AG10803 (cell line): ENCODE results near the gene PROM1.

Source experiments
- DNase-seq: peaks from one replicate; pipeline ENCODE4 v3.0.0; 2010; ENCODE audit warnings: low read depth
- H3K4me3 ChIP-seq: 2 replicates; pipeline ENCODE4 v1.5.1; 2011; ENCODE audit warnings: mild to moderate bottlenecking, low read length, control low read depth
- TF ChIP-seq, protein P1 (sequence below): conservative IDR thresholded peaks from 2 replicates; pipeline ENCODE4 v1.5.1; 2011; ENCODE audit warnings: mild to moderate bottlenecking, low read length, control low read depth, inconsistent platforms

PROM1 gene

DNA sequence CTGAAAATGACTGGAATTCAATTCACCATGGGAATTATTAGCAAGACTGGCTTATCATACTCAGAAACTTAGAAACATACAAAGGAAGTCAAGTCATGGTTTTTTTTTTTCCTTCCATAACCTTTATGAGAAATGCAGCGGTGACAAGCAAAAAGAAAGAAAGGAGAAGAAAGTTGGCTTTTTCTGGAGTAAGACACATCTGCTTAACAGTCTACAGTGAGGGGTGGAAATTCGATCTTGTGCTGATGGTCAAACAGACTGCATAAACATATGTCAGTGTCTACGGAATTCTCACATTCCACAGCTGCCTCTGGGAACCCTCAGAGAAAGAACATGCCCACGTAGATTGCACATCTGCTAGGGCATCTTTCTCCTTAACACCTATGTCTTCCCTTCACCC is 54.6 kb downstream of the PROM1 start:
- no peak overlapping the region for H3K4me3 ChIP-seq
- DNase-seq, result peak; percentile 75
- TF ChIP-seq, protein P1, sequence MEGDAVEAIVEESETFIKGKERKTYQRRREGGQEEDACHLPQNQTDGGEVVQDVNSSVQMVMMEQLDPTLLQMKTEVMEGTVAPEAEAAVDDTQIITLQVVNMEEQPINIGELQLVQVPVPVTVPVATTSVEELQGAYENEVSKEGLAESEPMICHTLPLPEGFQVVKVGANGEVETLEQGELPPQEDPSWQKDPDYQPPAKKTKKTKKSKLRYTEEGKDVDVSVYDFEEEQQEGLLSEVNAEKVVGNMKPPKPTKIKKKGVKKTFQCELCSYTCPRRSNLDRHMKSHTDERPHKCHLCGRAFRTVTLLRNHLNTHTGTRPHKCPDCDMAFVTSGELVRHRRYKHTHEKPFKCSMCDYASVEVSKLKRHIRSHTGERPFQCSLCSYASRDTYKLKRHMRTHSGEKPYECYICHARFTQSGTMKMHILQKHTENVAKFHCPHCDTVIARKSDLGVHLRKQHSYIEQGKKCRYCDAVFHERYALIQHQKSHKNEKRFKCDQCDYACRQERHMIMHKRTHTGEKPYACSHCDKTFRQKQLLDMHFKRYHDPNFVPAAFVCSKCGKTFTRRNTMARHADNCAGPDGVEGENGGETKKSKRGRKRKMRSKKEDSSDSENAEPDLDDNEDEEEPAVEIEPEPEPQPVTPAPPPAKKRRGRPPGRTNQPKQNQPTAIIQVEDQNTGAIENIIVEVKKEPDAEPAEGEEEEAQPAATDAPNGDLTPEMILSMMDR, result no peak

GRCh38 chr4:16027626-16028025 is 56.2 kb downstream of the PROM1 start:
- TF ChIP-seq, protein P1, result no peak
- H3K4me3 ChIP-seq, result no peak overlapping the region
- no peak for DNase-seq

GRCh38 chr4:16027114-16027513 is 56.7 kb downstream of the PROM1 start:
- H3K4me3 ChIP-seq, result no peak overlapping the region
- peak; percentile 30 for DNase-seq
- TF ChIP-seq, protein P1, result no peak

- TF ChIP-seq, protein P1, result peak; percentile 83
- no peak overlapping the region for H3K4me3 ChIP-seq
- peak; percentile 63 for DNase-seq
Measured at GRCh38 chr4:16026160-16026761, 57.6 kb downstream of the PROM1 start.

- TF ChIP-seq, protein P1, result no peak
- no peak for DNase-seq
- no peak overlapping the region for H3K4me3 ChIP-seq
Measured at GRCh38 chr4:16025268-16025667, 58.6 kb downstream of the PROM1 start.

DNA sequence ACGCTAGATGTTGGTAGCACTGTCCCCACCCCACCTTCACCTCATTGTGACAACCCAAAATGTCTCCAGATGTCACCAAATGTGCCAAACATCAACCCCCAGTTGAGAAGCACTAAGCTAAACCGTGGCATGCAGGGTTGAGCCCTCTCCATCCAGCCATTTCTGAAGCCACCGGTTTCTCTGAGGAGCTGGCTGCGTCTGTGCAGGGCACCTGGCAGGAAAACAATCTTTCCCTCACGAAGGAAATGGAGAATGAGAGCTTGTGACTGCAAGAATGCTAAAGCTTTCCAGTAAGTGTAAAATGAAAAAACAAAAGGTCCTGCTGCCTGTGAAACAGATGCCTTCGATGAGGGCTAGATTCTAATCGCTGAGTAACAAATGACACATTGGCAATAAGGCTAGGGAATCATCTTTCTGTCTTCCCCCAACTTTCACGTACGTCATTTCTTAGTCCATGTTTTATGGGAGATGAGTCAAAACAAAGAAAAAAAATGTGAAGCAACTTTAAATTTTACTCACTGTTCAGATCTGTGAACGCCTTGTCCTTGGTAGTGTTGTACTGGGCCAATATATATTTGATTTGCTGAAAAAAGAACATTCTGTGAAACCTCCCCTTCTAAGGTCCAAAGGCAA is 59.9 kb downstream of the PROM1 start:
- DNase-seq, result peak; percentile 28
- TF ChIP-seq, protein P1, result no peak
- H3K4me3 ChIP-seq, result no peak overlapping the region
